ENCODE results near the gene TSC22D3.
A peak's percentile ranks its signal among the peaks of the same experiment; 100 is the strongest.

Gene TSC22D3

DNA sequence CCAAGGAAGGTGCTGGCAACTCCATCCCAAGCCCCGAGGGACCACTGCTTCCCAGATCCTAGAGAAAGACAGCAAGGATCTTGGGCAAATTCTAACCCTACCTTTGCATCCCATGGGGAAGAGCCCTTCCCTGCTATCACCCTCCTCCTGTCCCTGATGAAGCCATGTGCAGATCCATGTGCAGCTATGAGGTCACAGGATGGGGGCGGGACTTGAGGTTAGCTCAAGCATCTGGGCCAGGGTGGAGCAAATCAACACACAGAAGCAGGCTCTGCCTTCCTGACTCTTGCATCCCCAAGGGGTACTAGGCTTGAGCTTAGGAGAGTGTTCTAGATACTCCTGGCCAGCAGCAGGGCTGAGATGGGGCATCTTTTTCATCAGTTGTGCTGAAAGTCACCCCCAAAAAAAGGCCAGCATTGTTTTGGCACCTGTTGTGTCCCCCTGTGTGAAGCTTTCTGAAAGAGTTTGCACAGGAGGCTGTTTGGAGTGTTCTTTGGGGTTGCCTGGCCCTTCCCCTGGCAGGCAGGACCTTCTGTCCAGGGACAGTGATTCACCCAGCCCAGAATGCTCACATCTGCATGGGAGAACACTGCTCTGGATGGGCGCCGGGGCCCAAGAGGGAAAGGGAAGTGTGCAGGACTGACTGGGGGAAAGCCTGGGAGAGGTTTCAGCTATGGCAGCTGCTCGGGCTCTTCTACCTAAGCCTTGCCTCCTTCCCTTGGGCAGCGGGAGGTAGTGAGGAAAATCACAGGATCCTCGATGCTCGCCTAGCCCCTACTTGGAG lies 96.4 kb downstream of the TSC22D3 start:
- H3F3A ChIP-seq (ENCODE audit: insufficient read depth): peaks cover 18% of the 10 kb centered on the region
- no peak for TF ChIP-seq EZH2phosphoT487 (conservative IDR thresholded peaks at IDR 0.05; ENCODE audit: low read length)
- TF ChIP-seq, protein P1, sequence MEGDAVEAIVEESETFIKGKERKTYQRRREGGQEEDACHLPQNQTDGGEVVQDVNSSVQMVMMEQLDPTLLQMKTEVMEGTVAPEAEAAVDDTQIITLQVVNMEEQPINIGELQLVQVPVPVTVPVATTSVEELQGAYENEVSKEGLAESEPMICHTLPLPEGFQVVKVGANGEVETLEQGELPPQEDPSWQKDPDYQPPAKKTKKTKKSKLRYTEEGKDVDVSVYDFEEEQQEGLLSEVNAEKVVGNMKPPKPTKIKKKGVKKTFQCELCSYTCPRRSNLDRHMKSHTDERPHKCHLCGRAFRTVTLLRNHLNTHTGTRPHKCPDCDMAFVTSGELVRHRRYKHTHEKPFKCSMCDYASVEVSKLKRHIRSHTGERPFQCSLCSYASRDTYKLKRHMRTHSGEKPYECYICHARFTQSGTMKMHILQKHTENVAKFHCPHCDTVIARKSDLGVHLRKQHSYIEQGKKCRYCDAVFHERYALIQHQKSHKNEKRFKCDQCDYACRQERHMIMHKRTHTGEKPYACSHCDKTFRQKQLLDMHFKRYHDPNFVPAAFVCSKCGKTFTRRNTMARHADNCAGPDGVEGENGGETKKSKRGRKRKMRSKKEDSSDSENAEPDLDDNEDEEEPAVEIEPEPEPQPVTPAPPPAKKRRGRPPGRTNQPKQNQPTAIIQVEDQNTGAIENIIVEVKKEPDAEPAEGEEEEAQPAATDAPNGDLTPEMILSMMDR (IDR thresholded peaks at IDR 0.05; ENCODE audit: insufficient read depth, low read length, poor library complexity, severe bottlenecking): no peak
- no peak overlapping the region for H3K4me2 ChIP-seq (ENCODE audit: low read depth, low read length, poor library complexity, severe bottlenecking)
- H3K9me2 ChIP-seq (replicated peaks; ENCODE audit: insufficient read depth, low read length): no peaks in the 10 kb centered on the region
- H3K4me3 ChIP-seq (ENCODE audit: insufficient read depth, low read length, poor library complexity, severe bottlenecking): no peak overlapping the region
- H3K27me3 ChIP-seq (ENCODE audit: low read length): no peaks in the 10 kb centered on the region
- no peak overlapping the region for H3K27ac ChIP-seq (ENCODE audit: low read depth, low read length)
- no peaks in the 10 kb centered on the region for H3K9me3 ChIP-seq (ENCODE audit: insufficient read depth, low read length)
- H3K79me2 ChIP-seq (ENCODE audit: insufficient read depth, low read length): no peaks in the 10 kb centered on the region; the same call in 1 of the 2 replicates
- H3K36me3 ChIP-seq (ENCODE audit: low read length): no peaks in the 10 kb centered on the region
- H3K9ac ChIP-seq (ENCODE audit: low read length): no peak overlapping the region
- H4K20me1 ChIP-seq (ENCODE audit: low read depth, low read length): no peaks in the 10 kb centered on the region
- H2AFZ ChIP-seq (ENCODE audit: low read depth, low read length, severe bottlenecking): no peak overlapping the region

DNA sequence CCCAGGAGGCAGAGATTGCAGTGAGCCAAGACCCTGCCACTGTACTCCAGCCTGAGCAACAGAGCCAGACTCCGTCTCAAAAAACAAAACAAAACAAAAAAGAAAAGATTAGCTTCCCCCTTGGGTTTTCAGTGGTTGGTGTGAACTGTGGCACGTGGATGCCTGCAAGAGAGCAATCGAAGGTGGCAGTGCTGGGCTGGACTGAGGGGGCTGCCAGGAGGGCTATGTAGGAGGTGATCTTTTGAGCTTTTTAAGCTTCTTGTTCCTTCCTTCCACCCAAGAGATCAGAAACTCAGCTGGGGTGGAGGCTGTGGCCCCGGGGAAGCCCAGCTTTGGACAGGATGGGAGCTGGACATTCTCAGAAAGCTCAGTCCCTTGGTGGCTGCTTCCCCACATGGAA lies 97.7 kb downstream of the TSC22D3 start:
- no peaks in the 10 kb centered on the region; the same call in 1 of the 2 replicates for H3K79me2 ChIP-seq (ENCODE audit: insufficient read depth, low read length)
- H3K9ac ChIP-seq (ENCODE audit: low read length): no peak overlapping the region
- no peaks in the 10 kb centered on the region for H3K9me3 ChIP-seq (ENCODE audit: insufficient read depth, low read length)
- H3K36me3 ChIP-seq (ENCODE audit: low read length): no peaks in the 10 kb centered on the region
- no peak overlapping the region for H3K4me3 ChIP-seq (ENCODE audit: insufficient read depth, low read length, poor library complexity, severe bottlenecking)
- TF ChIP-seq, protein P1 (IDR thresholded peaks at IDR 0.05; ENCODE audit: insufficient read depth, low read length, poor library complexity, severe bottlenecking): no peak
- no peak for TF ChIP-seq EZH2phosphoT487 (conservative IDR thresholded peaks at IDR 0.05; ENCODE audit: low read length)
- no peak overlapping the region for H3K4me2 ChIP-seq (ENCODE audit: low read depth, low read length, poor library complexity, severe bottlenecking)
- no peaks in the 10 kb centered on the region for H3K9me2 ChIP-seq (replicated peaks; ENCODE audit: insufficient read depth, low read length)
- no peak overlapping the region for H2AFZ ChIP-seq (ENCODE audit: low read depth, low read length, severe bottlenecking)
- H4K20me1 ChIP-seq (ENCODE audit: low read depth, low read length): no peaks in the 10 kb centered on the region
- H3F3A ChIP-seq (ENCODE audit: insufficient read depth): peaks cover 26% of the 10 kb centered on the region
- H3K27ac ChIP-seq (ENCODE audit: low read depth, low read length): no peak overlapping the region
- no peaks in the 10 kb centered on the region for H3K27me3 ChIP-seq (ENCODE audit: low read length)

DNA sequence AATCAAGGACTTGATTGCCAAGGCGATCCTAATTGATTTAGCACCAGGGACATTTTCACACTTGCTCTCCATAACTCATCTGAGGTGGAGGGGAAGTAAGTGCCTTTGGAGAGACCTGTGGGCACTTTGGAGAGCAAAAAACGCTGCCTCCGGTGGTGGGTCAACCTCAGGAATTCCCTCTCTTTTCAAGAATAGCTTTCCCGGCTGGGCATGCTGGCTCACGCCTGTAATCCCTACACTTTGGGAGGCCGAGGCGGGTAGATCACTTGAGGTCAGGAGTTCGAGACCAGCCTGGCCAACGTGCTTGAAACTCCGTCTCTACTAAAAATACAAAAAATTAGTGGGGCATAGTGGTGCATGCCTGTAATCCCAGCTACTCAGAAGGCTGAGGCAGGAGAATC lies 98.1 kb downstream of the TSC22D3 start:
- H3K4me2 ChIP-seq (ENCODE audit: low read depth, low read length, poor library complexity, severe bottlenecking): peak overlapping the region; percentile 74
- H3K27me3 ChIP-seq (ENCODE audit: low read length): no peaks in the 10 kb centered on the region
- no peak overlapping the region for H3K27ac ChIP-seq (ENCODE audit: low read depth, low read length)
- no peaks in the 10 kb centered on the region; the same call in 1 of the 2 replicates for H3K79me2 ChIP-seq (ENCODE audit: insufficient read depth, low read length)
- peak overlapping the region; percentile 56 for H3K4me3 ChIP-seq (ENCODE audit: insufficient read depth, low read length, poor library complexity, severe bottlenecking)
- no peaks in the 10 kb centered on the region for H3K36me3 ChIP-seq (ENCODE audit: low read length)
- H3F3A ChIP-seq (ENCODE audit: insufficient read depth): peaks cover 26% of the 10 kb centered on the region
- H3K9ac ChIP-seq (ENCODE audit: low read length): peak overlapping the region; percentile 77
- no peaks in the 10 kb centered on the region for H3K9me2 ChIP-seq (replicated peaks; ENCODE audit: insufficient read depth, low read length)
- H3K9me3 ChIP-seq (ENCODE audit: insufficient read depth, low read length): no peaks in the 10 kb centered on the region
- H2AFZ ChIP-seq (ENCODE audit: low read depth, low read length, severe bottlenecking): peak overlapping the region; percentile 80
- H4K20me1 ChIP-seq (ENCODE audit: low read depth, low read length): no peaks in the 10 kb centered on the region
- TF ChIP-seq, protein P1 (IDR thresholded peaks at IDR 0.05; ENCODE audit: insufficient read depth, low read length, poor library complexity, severe bottlenecking): no peak
- no peak for TF ChIP-seq EZH2phosphoT487 (conservative IDR thresholded peaks at IDR 0.05; ENCODE audit: low read length)

All from SU-DHL-6 (cell line).